GM19023 (cell line): Measurements from ENCODE around the gene BCL11B.

Source experiments
- ATAC-seq: cut with Tn5 transposase; IDR thresholded peaks from one replicate; pipeline ENCODE4 v1.9.1; 2021; ENCODE audit warnings: mild to moderate bottlenecking, moderate library complexity; ENCODE audit not compliant: unreplicated experiment

Gene BCL11B

DNA sequence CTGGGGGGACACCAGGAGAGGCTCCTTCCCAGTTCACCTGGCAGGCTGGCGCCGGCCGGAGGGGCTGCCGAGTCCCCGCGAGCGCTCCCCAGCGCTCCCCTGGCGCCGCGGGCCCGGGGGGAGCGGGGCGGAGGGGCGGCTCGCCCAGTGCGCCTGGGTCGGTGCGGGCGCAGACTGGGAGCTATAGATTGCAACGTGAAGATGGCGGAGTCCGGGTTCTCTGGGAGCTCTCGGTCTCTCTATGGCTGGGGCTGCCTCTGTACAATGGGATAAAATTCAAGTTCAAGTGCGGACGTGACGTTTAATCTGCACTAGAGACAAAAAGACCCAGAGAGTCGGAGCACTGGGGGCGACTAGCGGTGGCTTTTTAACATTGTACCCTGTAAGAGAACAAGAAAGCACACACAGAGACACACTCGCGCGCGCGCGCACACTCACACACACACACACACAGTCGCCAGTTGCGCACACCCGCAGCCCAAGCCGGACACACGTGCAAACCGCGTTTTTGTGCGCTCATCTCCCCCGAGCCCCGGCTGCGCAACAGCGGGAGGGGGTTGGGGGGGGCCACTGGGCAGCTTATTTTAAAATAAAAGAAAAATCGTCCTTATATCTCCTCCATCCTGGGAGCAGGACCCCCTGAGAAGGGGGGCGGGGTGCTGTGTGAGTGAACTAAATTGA, at the start of gene BCL11B:
BCL11B (minus strand) TSS at position 247 of the 681 bp plus-strand sequence. CDS start 979 bp downstream, outside the sequence.
- ATAC-seq: peak; percentile 43

GRCh38 chr14:99321236-99321925, 49.4 kb upstream of the BCL11B start:
- ATAC-seq: no peak

- peak; percentile 20 for ATAC-seq
Measured at GRCh38 chr14:99320621-99321235, 48.7 kb upstream of the BCL11B start.

DNA sequence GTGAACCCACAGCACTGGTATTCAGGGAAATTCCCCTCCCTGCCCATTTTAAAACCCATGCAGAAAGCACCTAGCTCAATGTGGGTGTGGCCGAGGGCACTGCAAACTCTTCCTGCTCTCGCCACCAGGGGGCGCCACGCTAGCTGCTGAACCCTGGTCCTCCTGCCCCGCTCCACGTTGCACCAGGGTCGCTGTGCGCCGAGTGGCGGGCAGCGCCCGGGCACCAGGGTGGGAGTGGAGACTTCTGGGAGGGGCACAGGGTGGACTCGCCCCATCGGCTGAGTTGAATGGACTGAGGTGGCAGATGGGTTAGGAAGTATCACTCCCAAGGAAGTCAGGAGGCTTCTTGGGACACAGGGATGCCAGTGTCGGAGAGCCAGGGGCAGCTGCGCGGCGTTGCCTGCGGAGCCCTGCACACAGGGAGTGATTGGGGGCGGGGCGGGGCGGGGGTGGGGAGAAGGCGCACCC, 48.1 kb upstream of the BCL11B start:
- ATAC-seq: peak; percentile 56

- no peak for ATAC-seq
Measured at GRCh38 chr14:99318959-99319295, 46.9 kb upstream of the BCL11B start.

DNA sequence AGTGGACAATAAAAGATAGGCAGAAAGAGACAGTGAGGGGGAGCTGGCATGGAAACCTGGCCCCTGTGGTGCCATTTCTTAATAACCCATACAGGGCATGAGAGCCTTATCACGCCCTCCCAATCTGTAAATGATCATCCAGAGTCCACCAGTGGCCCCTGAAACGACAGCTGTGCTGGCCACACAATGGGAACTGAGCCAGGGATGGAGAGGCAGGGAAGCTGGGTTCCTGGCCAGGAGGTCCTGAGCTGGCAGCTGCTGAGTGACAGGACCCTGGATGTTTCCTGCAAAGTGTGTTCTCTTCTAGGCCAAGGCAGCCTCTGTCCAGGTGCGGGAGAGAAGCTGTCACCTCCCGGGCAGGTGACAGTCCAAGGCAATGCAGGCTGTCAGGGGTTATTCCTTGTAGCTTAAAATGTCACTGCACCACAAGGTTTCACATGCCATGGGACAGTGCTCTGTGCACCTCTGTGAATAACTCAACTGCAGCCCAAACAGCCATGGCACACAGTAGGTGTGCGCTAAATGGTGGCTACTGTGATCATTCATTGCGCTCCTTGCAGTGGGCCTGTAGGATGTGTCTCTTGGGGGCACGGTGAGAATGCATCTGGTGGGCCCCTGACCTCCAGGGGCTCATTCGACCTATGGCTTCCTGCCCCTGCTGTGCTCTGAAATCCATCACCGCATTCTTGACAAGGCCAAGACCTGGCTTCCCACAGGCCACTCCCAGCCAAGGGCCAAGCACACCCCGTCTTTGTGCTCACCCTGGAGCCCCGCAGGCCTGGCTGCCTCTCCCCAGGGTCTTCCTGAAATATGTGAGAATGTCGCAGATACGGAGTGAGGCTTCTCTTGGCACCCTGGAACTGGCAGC, 46.3 kb upstream of the BCL11B start:
- no peak for ATAC-seq

- no peak for ATAC-seq
Measured at GRCh38 chr14:99317231-99318090, 45.5 kb upstream of the BCL11B start.

- no peak for ATAC-seq
Measured at GRCh38 chr14:99316281-99317163, 44.5 kb upstream of the BCL11B start.

- ATAC-seq: no peak
Measured at GRCh38 chr14:99315197-99315596, 43.2 kb upstream of the BCL11B start.

DNA sequence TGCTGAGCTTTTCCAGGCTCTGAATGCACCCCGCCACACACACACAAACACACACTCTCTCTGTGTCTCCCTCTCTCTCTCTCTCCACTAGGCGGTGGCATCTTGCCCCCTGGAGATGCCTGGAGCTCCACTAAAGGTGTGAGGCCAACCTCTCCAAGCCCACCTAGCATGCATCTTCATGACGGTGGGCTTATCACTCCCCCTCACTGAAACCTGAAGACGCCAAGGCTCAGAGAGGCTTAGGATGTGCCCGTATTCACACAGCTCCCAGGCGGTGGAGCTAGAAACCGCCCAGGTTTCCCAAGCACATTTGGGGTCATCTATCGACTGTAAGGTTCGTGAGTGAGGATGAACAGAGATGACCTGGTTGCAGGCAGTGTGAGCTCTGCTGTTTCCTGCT, 42.6 kb upstream of the BCL11B start:
- no peak for ATAC-seq

- no peak for ATAC-seq
Measured at GRCh38 chr14:99313234-99313633, 41.2 kb upstream of the BCL11B start.

GRCh38 chr14:99312106-99312505, 40.1 kb upstream of the BCL11B start:
- ATAC-seq: no peak

DNA sequence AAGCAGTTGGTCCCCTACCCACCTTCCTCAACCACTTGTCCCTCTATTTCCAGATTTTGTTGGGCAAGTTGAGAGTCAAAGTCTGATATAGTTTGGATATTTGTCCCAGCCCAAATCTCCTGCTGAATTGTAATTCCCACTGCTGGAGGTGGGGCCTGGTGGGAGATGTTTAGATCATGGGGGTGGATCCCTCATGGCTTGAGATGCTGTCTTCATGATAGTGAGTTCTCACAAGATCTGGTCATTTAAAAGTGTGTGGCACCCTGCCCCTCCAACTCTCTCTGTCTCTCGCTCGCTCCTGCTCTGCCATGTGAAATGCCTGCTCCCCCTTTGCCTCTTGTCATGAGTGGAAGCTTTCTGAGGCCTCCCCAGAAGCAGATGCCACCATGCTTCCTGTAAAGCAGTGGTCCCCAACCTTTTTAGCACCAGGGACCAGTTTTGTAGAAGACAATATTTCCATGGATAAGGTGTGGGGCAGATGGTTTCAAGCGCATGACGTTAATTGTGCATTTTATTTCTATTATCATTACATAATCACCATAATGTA, 37.3 kb upstream of the BCL11B start:
- ATAC-seq: no peak

DNA sequence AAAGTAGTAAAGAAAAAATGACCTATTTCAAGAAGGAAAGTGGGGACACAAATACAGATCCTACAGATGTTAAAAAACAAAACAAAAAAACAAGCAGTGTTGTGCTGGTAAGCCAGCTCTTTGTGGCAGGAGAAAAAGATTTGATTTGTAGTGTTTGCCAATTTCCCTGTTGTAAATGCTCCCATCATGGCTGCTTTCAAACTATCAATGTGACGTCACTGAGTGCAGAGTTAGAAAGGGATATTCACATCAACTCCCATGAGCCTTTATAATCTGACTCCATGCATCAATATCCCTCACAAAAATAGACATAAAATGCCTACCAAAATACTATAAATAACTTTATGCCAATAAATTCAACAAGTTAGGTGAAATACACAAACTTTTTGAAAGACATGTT, 32.2 kb upstream of the BCL11B start:
- ATAC-seq: no peak

DNA sequence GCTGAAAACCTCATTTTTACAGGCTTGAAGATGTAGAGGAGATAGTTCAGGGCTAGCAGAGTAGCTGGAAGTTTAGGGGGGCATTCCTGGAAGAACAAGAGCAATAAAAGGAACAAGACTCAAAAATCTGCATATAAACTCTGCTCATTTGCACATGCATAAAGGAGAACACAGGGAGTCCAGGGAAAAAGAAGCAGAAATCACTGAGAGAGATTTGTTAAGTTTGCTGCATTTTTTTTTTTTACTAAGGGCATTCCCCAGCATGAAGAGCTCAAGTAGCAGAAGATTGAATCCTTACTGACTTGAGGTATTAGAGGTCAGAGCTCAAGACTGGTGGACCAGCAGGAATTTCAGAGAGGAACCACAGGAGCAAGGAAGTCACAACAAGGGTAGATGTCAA, 28.2 kb upstream of the BCL11B start:
- no peak for ATAC-seq

- no peak for ATAC-seq
Measured at GRCh38 chr14:99296517-99296916, 24.5 kb upstream of the BCL11B start.

DNA sequence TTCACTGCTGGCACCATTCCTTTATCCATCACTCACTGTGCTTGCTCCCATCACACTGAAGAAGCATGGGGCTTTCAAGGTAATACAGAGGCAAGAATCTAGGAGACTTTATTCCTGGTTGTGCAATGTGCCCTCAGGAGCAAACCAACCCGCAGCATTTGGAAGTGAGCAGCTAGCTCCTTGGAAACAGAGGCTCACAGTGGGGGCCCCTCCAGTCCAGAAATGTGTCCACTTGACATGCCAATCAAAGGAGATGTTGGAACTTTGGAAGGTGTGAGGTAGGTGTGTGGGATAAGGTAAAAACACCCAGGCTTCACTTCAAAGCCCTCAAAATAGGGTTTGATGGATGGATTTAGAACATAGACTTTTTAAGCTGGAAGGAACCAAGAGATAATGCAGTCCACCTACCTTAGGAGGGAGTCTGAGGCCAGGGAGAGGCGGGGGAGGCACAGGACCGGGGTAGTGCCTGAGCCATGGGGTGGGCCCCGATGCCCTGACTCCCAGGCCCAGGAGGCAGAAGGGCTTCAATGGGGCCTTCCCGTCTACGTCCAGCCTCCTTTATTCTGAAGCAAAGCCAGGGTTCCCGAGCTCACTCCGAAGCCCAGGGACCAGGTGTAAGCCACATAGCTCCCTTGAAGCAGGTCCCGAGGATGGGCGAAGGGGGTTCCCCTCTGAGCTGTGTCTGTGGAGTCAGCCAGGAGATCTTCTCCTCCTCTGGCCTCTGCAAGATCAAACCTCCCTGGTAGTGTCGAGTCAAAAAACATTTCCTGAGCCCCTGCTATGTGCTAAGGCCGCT, 17.6 kb upstream of the BCL11B start:
- no peak for ATAC-seq

DNA sequence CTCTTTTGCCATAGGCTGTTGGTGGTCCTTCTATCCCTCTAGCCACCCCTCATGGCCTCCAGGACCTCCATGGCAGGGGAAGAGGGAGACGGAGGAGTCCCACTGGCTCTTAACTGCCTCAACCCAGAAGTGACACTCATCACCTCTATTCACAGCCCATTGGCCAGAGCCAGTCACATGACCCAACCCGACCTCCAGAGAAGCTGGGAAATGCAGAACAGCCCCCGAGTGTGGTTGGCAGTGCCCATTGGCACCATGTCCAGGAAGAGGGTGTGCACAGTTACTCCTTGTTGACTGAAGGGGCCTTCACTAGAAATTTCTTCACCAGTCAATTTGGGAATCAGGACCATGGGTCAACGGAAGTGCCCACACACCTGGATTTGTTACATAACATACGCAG, 17.0 kb upstream of the BCL11B start:
- no peak for ATAC-seq
